ENCODE results near the gene SLC13A4. TPM values are rescaled to one million over a fixed set of nuclear protein-coding genes. Genes with fewer than 3 reads are reported as not detected.

The SLC13A4 gene
- total RNA-seq, 2 donors from 2014 or later, result 1.8 to 3.2 TPM

- no peak overlapping the region for H3K4me3 Mint-ChIP-seq
- Histone ChIP-seq H3K27me3 (ENCODE audit: control insufficient read depth, insufficient read depth, low read length, poor library complexity, severe bottlenecking) (no peaks in the 10 kb centered on the region), H3K4me1 (ENCODE audit: control insufficient read depth, insufficient read depth, low read length) (no peaks in the 10 kb centered on the region), H3K27ac (ENCODE audit: low read depth, low read length) (no peak overlapping the region), H3K4me3 (ENCODE audit: low read length) (no peak overlapping the region), H3K9ac (ENCODE audit: extremely low read depth, low read length, poor library complexity, severe bottlenecking) (no peak overlapping the region), H3K36me3 (ENCODE audit: control insufficient read depth, insufficient read depth, low read length) (no peaks in the 10 kb centered on the region), H3K9me3 (ENCODE audit: control insufficient read depth, low read length) (no peaks in the 10 kb centered on the region)
- no peaks in the 10 kb centered on the region for H3K9me3 Mint-ChIP-seq
- DNase-seq, result no peak
- H3K36me3 Mint-ChIP-seq (ENCODE audit: low read depth), result peaks cover 20% of the 10 kb centered on the region
- peaks cover 15% of the 10 kb centered on the region for H3K4me1 Mint-ChIP-seq
- H3K27me3 Mint-ChIP-seq (ENCODE audit: insufficient read depth), result no peaks in the 10 kb centered on the region
- no peak overlapping the region for H3K27ac Mint-ChIP-seq
- TF ChIP-seq CTCF (conservative IDR thresholded peaks at IDR 0.05), result no peak
- 100% methylated on average over 6 of the region's 6 CpGs for WGBS, 2 experiments (ENCODE audit: insufficient coverage in 1 of 2, insufficient read length in 1 of 2)
Observed at GRCh38 chr7:135666846-135667245, 61.1 kb downstream of the SLC13A4 start.

- no peak for TF ChIP-seq CTCF (conservative IDR thresholded peaks at IDR 0.05)
- H3K36me3 ChIP-seq (ENCODE audit: control insufficient read depth, insufficient read depth, low read length), result no peaks in the 10 kb centered on the region
- no peak overlapping the region for H3K27ac ChIP-seq (ENCODE audit: low read depth, low read length)
- peaks cover 21% of the 10 kb centered on the region for H3K4me1 Mint-ChIP-seq
- peaks cover 20% of the 10 kb centered on the region for H3K36me3 Mint-ChIP-seq (ENCODE audit: low read depth)
- 93 to 94% methylated on average over 11 of the region's 11 CpGs for WGBS, 2 experiments (ENCODE audit: insufficient coverage in 1 of 2, insufficient read length in 1 of 2)
- H3K9me3 ChIP-seq (ENCODE audit: control insufficient read depth, low read length), result no peaks in the 10 kb centered on the region
- no peaks in the 10 kb centered on the region for H3K9me3 Mint-ChIP-seq
- no peak overlapping the region for H3K27ac Mint-ChIP-seq
- no peaks in the 10 kb centered on the region for H3K27me3 ChIP-seq (ENCODE audit: control insufficient read depth, insufficient read depth, low read length, poor library complexity, severe bottlenecking)
- no peak for DNase-seq
- no peaks in the 10 kb centered on the region for H3K27me3 Mint-ChIP-seq (ENCODE audit: insufficient read depth)
- H3K4me3 ChIP-seq (ENCODE audit: low read length), result no peak overlapping the region
- H3K4me3 Mint-ChIP-seq, result no peak overlapping the region
- peaks cover 4% of the 10 kb centered on the region for H3K4me1 ChIP-seq (ENCODE audit: control insufficient read depth, insufficient read depth, low read length)
- no peak overlapping the region for H3K9ac ChIP-seq (ENCODE audit: extremely low read depth, low read length, poor library complexity, severe bottlenecking)
Observed at GRCh38 chr7:135666156-135666555, 61.8 kb downstream of the SLC13A4 start.

- no peak for TF ChIP-seq CTCF (conservative IDR thresholded peaks at IDR 0.05)
- peaks cover 5% of the 10 kb centered on the region for H3K4me1 ChIP-seq (ENCODE audit: control insufficient read depth, insufficient read depth, low read length)
- Mint-ChIP-seq H3K27ac (no peak overlapping the region), H3K4me3 (no peak overlapping the region), H3K27me3 (ENCODE audit: insufficient read depth) (no peaks in the 10 kb centered on the region), H3K36me3 (ENCODE audit: low read depth) (peaks cover 20% of the 10 kb centered on the region), H3K9me3 (no peaks in the 10 kb centered on the region), H3K4me1 (peaks cover 22% of the 10 kb centered on the region)
- no peak overlapping the region for H3K4me3 ChIP-seq (ENCODE audit: low read length)
- no peak overlapping the region for H3K27ac ChIP-seq (ENCODE audit: low read depth, low read length)
- H3K9me3 ChIP-seq (ENCODE audit: control insufficient read depth, low read length), result no peaks in the 10 kb centered on the region
- no peak overlapping the region for H3K9ac ChIP-seq (ENCODE audit: extremely low read depth, low read length, poor library complexity, severe bottlenecking)
- H3K27me3 ChIP-seq (ENCODE audit: control insufficient read depth, insufficient read depth, low read length, poor library complexity, severe bottlenecking), result no peaks in the 10 kb centered on the region
- 76 to 90% methylated on average over 3 of the region's 3 CpGs for WGBS, 2 experiments (ENCODE audit: insufficient coverage in 1 of 2, insufficient read length in 1 of 2)
- H3K36me3 ChIP-seq (ENCODE audit: control insufficient read depth, insufficient read depth, low read length), result no peaks in the 10 kb centered on the region
- DNase-seq, result no peak
Observed at GRCh38 chr7:135665042-135665441, 62.9 kb downstream of the SLC13A4 start.
